Neural cell (in vitro differentiated cells): ENCODE data around the gene TSGA10IP. TPM values are rescaled to one million over a fixed set of nuclear protein-coding genes. Genes with fewer than 3 reads are reported as not detected.

Experiments used
- H2AFZ ChIP-seq: fragments of 200-600, 300-800 bp; sonication (generic), shearing (Covaris generic); 2 replicates; pipeline ENCODE4 v1.6.0; 2014; ENCODE audit warnings: low read depth, mild to moderate bottlenecking, antibody characterized with exemption, low read length, moderate library complexity
- H3F3A ChIP-seq: fragments of 200-600 bp; shearing (Covaris generic); 2 replicates; pipeline ENCODE4 v1.6.1; 2016; ENCODE audit warnings: mild to moderate bottlenecking, moderate library complexity, mixed read lengths, antibody characterized with exemption, low read length; ENCODE audit not compliant: insufficient read depth, poor library complexity, severe bottlenecking
- H3K27ac ChIP-seq: fragments of 200-600, 300-800 bp; sonication (generic), shearing (Covaris generic); 2 replicates; pipeline ENCODE4 v1.5.1; 2014; ENCODE audit warnings: mild to moderate bottlenecking, low read length, moderate library complexity
- H3K27me3 ChIP-seq: fragments of 300-800, 200-600 bp; sonication (generic), shearing (Covaris generic); 2 replicates; pipeline ENCODE4 v1.6.0; 2014; ENCODE audit warnings: mild to moderate bottlenecking, low read depth, low read length, moderate library complexity; ENCODE audit not compliant: insufficient read depth
- H3K36me3 ChIP-seq: fragments of 300-800, 200-600 bp; sonication (generic), shearing (Covaris generic); 2 replicates; pipeline ENCODE4 v1.5.1; 2014; ENCODE audit warnings: mild to moderate bottlenecking, antibody characterized with exemption, low read length, moderate library complexity; ENCODE audit not compliant: insufficient read depth
- H3K4me2 ChIP-seq: fragments of 300-800, 200-600 bp; sonication (generic), shearing (Covaris generic); 2 replicates; pipeline ENCODE4 v1.6.0; 2014; ENCODE audit warnings: mild to moderate bottlenecking, low read length
- H3K4me3 ChIP-seq: fragments of 300-800, 200-600 bp; sonication (generic), shearing (Covaris generic); 2 replicates; pipeline ENCODE4 v1.5.1; 2014; ENCODE audit warnings: mild to moderate bottlenecking, low read length, moderate library complexity
- H3K79me2 ChIP-seq: fragments of 200-600 bp; shearing (Covaris generic); replicated peaks from 2 replicates; pipeline ENCODE4 v1.6.0; 2014; ENCODE audit warnings: mild to moderate bottlenecking, low read length, moderate library complexity; ENCODE audit not compliant: insufficient read depth
- H3K9ac ChIP-seq: fragments of 300-800, 200-600 bp; sonication (generic), shearing (Covaris generic); 2 replicates; pipeline ENCODE4 v1.6.1; 2016; ENCODE audit warnings: mild to moderate bottlenecking, low read length, mixed read lengths
- H3K9me2 ChIP-seq: fragments of 200-600 bp; shearing (Covaris generic); 2 replicates; pipeline ENCODE4 v1.6.1; 2016; ENCODE audit warnings: mild to moderate bottlenecking, low read length, mixed read lengths; ENCODE audit not compliant: insufficient read depth
- H3K9me3 ChIP-seq: fragments of 200-600, 300-800 bp; sonication (generic), shearing (Covaris generic); 2 replicates; pipeline ENCODE4 v1.6.1; 2016; ENCODE audit warnings: mild to moderate bottlenecking, mixed run types, low read length, moderate library complexity, mixed read lengths
- H4K20me1 ChIP-seq: fragments of 200-600 bp; shearing (Covaris generic); 2 replicates; pipeline ENCODE4 v1.6.1; 2016; ENCODE audit warnings: mild to moderate bottlenecking, mixed run types; ENCODE audit not compliant: insufficient read depth
- EP300 ChIP-seq: fragments of 450-650 bp; conservative IDR thresholded peaks from 2 replicates; pipeline ENCODE4 v1.6.1; 2014; ENCODE audit warnings: antibody characterized with exemption, mild to moderate bottlenecking, moderate library complexity; ENCODE audit not compliant: poor library complexity, severe bottlenecking
- EZH2 ChIP-seq: fragments of 200-600, 300-800 bp; shearing (Covaris generic), sonication (generic); IDR thresholded peaks from 2 replicates; pipeline ENCODE4 v1.6.1; 2014; ENCODE audit warnings: antibody characterized with exemption, low read length, borderline replicate concordance, mild to moderate bottlenecking; ENCODE audit not compliant: insufficient read depth, poor library complexity, severe bottlenecking
- MXI1 ChIP-seq: fragments of 450-650 bp; conservative IDR thresholded peaks from 2 replicates; pipeline ENCODE4 v1.6.1; 2014; ENCODE audit warnings: antibody characterized with exemption, mild to moderate bottlenecking; ENCODE audit not compliant: poor library complexity, severe bottlenecking
- POLR2AphosphoS5 ChIP-seq: IDR thresholded peaks from 2 replicates; pipeline ENCODE4 v1.6.1; 2012
- RAD21 ChIP-seq: fragments of 450-650 bp; conservative IDR thresholded peaks from 2 replicates; pipeline ENCODE4 v1.6.1; 2014; ENCODE audit warnings: antibody characterized with exemption, mild to moderate bottlenecking, moderate library complexity
- SMC3 ChIP-seq: fragments of 450-650 bp; conservative IDR thresholded peaks from 2 replicates; pipeline ENCODE4 v1.6.1; 2014; ENCODE audit warnings: antibody characterized with exemption, mild to moderate bottlenecking, moderate library complexity; ENCODE audit not compliant: poor library complexity
- TAF1 ChIP-seq: IDR thresholded peaks from 2 replicates; pipeline ENCODE4 v1.6.1; 2012; ENCODE audit warnings: low read depth
- polyA minus RNA-seq: library from RNA; depleted of rRNA, polyadenylated mRNA; stranded (reverse); fragments of >200 nt; gene quantifications from 2 replicates; pipeline ENCODE4 v1.2.3, GENCODE V29; 2014
- polyA plus RNA-seq: library from polyadenylated mRNA; depleted of rRNA; stranded (reverse); fragments of >200 nt; gene quantifications from 2 replicates; pipeline ENCODE4 v1.2.3, GENCODE V29; 2014
- TF ChIP-seq, protein P1 (sequence below): IDR thresholded peaks from 2 replicates; pipeline ENCODE4 v1.6.1; 2012; ENCODE audit warnings: borderline replicate concordance
- TF ChIP-seq, protein P2 (sequence below): fragments of 450-650 bp; IDR thresholded peaks from 2 replicates; pipeline ENCODE4 v1.5.1; 2014; ENCODE audit warnings: antibody characterized with exemption, mild to moderate bottlenecking, moderate library complexity; ENCODE audit not compliant: poor library complexity, severe bottlenecking

TSGA10IP gene
- polyA plus RNA-seq (0.34 and 0.53 TPM in 2 replicates), polyA minus RNA-seq (not detected in 2 replicates)

DNA sequence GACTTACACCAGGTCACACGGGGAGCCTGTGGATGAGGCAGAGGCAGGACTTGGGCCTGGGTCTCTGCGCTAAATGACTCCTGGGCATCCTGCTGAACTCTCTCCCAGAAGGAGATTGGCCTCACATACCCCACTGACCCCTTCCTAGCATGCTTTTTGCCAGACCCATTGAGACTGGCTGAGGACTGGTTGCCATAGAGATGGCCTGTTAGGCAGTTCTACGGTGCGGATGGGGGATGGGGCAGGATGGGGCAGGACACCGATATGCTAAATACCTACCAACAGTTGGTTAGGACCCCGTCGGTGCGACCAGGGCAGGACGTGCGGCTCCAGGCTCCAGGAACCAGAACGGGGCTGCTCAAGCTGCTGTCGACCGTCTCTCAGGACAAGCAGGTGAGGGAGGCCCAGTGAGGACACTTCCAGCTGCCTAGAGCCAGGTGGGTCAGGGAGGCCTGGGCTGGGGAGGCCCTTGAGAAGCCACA, at the start of gene TSGA10IP:
Gene TSGA10IP (plus strand): TSS at position 51 of the 482 bp plus-strand sequence. CDS start 196 bp downstream, at position 247.
- TF ChIP-seq SMC3: no peak
- TF ChIP-seq EZH2: no peak
- TF ChIP-seq POLR2AphosphoS5: no peak
- TF ChIP-seq RAD21: no peak
- no peak for TF ChIP-seq EP300
- no peak for TF ChIP-seq MXI1
- no peak for TF ChIP-seq TAF1
- TF ChIP-seq, protein P1, sequence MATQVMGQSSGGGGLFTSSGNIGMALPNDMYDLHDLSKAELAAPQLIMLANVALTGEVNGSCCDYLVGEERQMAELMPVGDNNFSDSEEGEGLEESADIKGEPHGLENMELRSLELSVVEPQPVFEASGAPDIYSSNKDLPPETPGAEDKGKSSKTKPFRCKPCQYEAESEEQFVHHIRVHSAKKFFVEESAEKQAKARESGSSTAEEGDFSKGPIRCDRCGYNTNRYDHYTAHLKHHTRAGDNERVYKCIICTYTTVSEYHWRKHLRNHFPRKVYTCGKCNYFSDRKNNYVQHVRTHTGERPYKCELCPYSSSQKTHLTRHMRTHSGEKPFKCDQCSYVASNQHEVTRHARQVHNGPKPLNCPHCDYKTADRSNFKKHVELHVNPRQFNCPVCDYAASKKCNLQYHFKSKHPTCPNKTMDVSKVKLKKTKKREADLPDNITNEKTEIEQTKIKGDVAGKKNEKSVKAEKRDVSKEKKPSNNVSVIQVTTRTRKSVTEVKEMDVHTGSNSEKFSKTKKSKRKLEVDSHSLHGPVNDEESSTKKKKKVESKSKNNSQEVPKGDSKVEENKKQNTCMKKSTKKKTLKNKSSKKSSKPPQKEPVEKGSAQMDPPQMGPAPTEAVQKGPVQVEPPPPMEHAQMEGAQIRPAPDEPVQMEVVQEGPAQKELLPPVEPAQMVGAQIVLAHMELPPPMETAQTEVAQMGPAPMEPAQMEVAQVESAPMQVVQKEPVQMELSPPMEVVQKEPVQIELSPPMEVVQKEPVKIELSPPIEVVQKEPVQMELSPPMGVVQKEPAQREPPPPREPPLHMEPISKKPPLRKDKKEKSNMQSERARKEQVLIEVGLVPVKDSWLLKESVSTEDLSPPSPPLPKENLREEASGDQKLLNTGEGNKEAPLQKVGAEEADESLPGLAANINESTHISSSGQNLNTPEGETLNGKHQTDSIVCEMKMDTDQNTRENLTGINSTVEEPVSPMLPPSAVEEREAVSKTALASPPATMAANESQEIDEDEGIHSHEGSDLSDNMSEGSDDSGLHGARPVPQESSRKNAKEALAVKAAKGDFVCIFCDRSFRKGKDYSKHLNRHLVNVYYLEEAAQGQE: no peak
- TF ChIP-seq, protein P2, sequence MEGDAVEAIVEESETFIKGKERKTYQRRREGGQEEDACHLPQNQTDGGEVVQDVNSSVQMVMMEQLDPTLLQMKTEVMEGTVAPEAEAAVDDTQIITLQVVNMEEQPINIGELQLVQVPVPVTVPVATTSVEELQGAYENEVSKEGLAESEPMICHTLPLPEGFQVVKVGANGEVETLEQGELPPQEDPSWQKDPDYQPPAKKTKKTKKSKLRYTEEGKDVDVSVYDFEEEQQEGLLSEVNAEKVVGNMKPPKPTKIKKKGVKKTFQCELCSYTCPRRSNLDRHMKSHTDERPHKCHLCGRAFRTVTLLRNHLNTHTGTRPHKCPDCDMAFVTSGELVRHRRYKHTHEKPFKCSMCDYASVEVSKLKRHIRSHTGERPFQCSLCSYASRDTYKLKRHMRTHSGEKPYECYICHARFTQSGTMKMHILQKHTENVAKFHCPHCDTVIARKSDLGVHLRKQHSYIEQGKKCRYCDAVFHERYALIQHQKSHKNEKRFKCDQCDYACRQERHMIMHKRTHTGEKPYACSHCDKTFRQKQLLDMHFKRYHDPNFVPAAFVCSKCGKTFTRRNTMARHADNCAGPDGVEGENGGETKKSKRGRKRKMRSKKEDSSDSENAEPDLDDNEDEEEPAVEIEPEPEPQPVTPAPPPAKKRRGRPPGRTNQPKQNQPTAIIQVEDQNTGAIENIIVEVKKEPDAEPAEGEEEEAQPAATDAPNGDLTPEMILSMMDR: no peak
- H3K4me2 ChIP-seq: no peak within 1 kb of the TSS
- H4K20me1 ChIP-seq: no peaks in the 10 kb centered on the region
- H3F3A ChIP-seq: no peaks in the 10 kb centered on the region
- no peaks in the 10 kb centered on the region for H3K36me3 ChIP-seq
- H3K79me2 ChIP-seq: no peaks in the 10 kb centered on the region
- no peak within 1 kb of the TSS for H3K4me3 ChIP-seq
- no peaks in the 10 kb centered on the region for H3K9me3 ChIP-seq
- no peaks in the 10 kb centered on the region for H3K27me3 ChIP-seq
- no peak within 1 kb of the TSS for H2AFZ ChIP-seq
- no peak within 1 kb of the TSS for H3K27ac ChIP-seq
- no peaks in the 10 kb centered on the region for H3K9me2 ChIP-seq
- H3K9ac ChIP-seq: no peak within 1 kb of the TSS

DNA sequence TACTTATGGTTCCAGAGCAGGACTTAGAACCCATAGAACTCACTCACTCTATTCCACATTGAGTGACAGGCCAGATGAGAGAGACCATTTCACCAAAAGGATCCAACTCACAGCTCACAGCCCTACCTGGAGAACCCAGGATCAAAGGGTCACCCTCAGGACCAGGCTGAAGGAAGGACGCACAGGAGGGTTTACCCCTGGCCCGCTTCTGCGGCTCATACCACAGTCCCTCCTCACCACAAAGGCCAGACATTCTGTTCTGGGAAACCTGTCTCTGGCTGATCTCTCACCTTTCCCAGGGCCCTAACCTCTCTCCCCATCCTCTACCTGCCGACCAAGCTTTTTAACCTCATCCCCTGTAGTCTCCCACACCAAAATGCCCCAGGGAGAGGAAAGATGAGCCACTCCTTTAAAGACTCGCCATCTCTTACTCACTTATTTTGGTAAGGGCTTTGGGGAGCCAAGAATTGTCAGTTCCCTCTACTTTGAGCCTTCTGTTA, 49.7 kb upstream of the TSGA10IP start:
- H3F3A ChIP-seq: no peaks in the 10 kb centered on the region
- H3K9me2 ChIP-seq: no peaks in the 10 kb centered on the region
- no peaks in the 10 kb centered on the region for H3K9me3 ChIP-seq
- H3K4me2 ChIP-seq: no peak overlapping the region
- no peak overlapping the region for H3K4me3 ChIP-seq
- H2AFZ ChIP-seq: no peak overlapping the region
- no peak overlapping the region for H3K9ac ChIP-seq
- no peak overlapping the region for H3K27ac ChIP-seq
- no peak for TF ChIP-seq TAF1
- TF ChIP-seq EP300: no peak
- H3K36me3 ChIP-seq: no peaks in the 10 kb centered on the region
- H3K27me3 ChIP-seq: peaks cover 31% of the 10 kb centered on the region
- H3K79me2 ChIP-seq: no peaks in the 10 kb centered on the region
- no peaks in the 10 kb centered on the region for H4K20me1 ChIP-seq
